H1 (cell line): ENCODE measurements around the gene ENTREP3. TPM values are rescaled to one million over a fixed set of nuclear protein-coding genes. Genes with fewer than 3 reads are reported as not detected.

Experiments used
- CTCF ChIA-PET: fragments of 300-600 bp; sonication (Branson Sonifier 250); formaldehyde crosslinking; loops from one replicate; lab custom pipeline; 2021; ENCODE audit not compliant: partially characterized antibody; lab: Charles Lee
- POLR2A ChIA-PET: fragments of 300-600 bp; sonication (Branson Sonifier 250); formaldehyde crosslinking; loops from one replicate; lab custom pipeline; 2021; ENCODE audit warnings: inconsistent platforms; ENCODE audit not compliant: partially characterized antibody; lab: Charles Lee
- DNase-seq, 2 experiments: peaks; one replicate each; pipeline versions ENCODE4 v3.0.0 to v3.0.0-alpha.2; 2010 to 2022; ENCODE audit warnings: low spot score in 2 of 2, low read depth in 1 of 2, mixed read lengths in 1 of 2
- FAIRE-seq: peaks from 2 replicates; lab custom pipeline; 2011; peaks lifted over from hg19 to GRCh38; lab: Jason Lieb, UNC
- H2AFZ ChIP-seq: 2 replicates; pipeline ENCODE4 v1.8.1; 2012; ENCODE audit warnings: low read length, inconsistent platforms
- H2AK5ac ChIP-seq: 2 replicates; pipeline ENCODE4 v1.6.1; 2013; ENCODE audit warnings: low read depth, low read length
- H2BK120ac ChIP-seq: replicated peaks from 2 replicates; pipeline ENCODE3; 2013; ENCODE audit warnings: low read depth, low read length, inconsistent platforms
- H2BK12ac ChIP-seq: 2 replicates; pipeline ENCODE4 v1.6.1; 2013; ENCODE audit warnings: low read depth, low read length
- H2BK15ac ChIP-seq: 2 replicates; pipeline ENCODE4 v1.6.1; 2013; ENCODE audit warnings: low read length
- H2BK20ac ChIP-seq: 2 replicates; pipeline ENCODE4 v1.6.1; 2013; ENCODE audit warnings: low read length
- H2BK5ac ChIP-seq: 2 replicates; pipeline ENCODE4 v1.6.1; 2013; ENCODE audit warnings: low read depth, low read length
- H3K14ac ChIP-seq: 2 replicates; pipeline ENCODE4 v1.6.1; 2013; ENCODE audit warnings: inconsistent platforms; ENCODE audit not compliant: insufficient read length
- H3K18ac ChIP-seq: 2 replicates; pipeline ENCODE4 v1.6.1; 2013; ENCODE audit warnings: low read length; ENCODE audit errors: extremely low read depth
- H3K23ac ChIP-seq: 2 replicates; pipeline ENCODE4 v1.6.1; 2013; ENCODE audit warnings: inconsistent platforms; ENCODE audit not compliant: insufficient read length
- H3K23me2 ChIP-seq: 2 replicates; pipeline ENCODE4 v1.6.1; 2013; ENCODE audit warnings: low read depth, low read length
- H3K27ac ChIP-seq: 2 replicates; pipeline ENCODE4 v1.6.1; 2011; ENCODE audit warnings: low read depth, low read length, inconsistent platforms
- H3K27me3 ChIP-seq, 4 experiments: replicated peaks in 1 of 4; 1 replicate in 1 of 4; 2 replicates in 3 of 4; pipeline versions ENCODE4 v1.6.1 to v1.8.1; 2011 to 2013; ENCODE audit warnings: low read length in 3 of 4, mild to moderate bottlenecking in 3 of 4, inconsistent platforms in 2 of 4, mixed read lengths in 2 of 4, moderate library complexity in 1 of 4; ENCODE audit not compliant: control insufficient read depth in 3 of 4, insufficient read depth in 3 of 4; ENCODE audit errors: extremely low read depth in 1 of 4
- H3K36me3 ChIP-seq, 4 experiments: 2 replicates each; pipeline versions ENCODE4 v1.6.1 to v1.8.1; 2011 to 2013; ENCODE audit warnings: mild to moderate bottlenecking in 4 of 4, low read length in 3 of 4, moderate library complexity in 2 of 4, control low read depth in 1 of 4, inconsistent platforms in 1 of 4; ENCODE audit not compliant: insufficient read depth in 4 of 4, control insufficient read depth in 2 of 4
- H3K4ac ChIP-seq: replicated peaks from 2 replicates; pipeline ENCODE3; 2013; ENCODE audit warnings: low read length, low read depth, mixed read lengths, inconsistent platforms; ENCODE audit not compliant: insufficient read length
- H3K4me1 ChIP-seq, 4 experiments: replicated peaks in 1 of 4; 1 replicate in 1 of 4; 2 replicates in 3 of 4; pipeline versions ENCODE4 v1.6.1 to v1.8.1; 2011 to 2013; ENCODE audit warnings: low read length in 3 of 4, inconsistent platforms in 2 of 4, mixed read lengths in 1 of 4; ENCODE audit not compliant: insufficient read depth in 4 of 4, control insufficient read depth in 3 of 4
- H3K4me2 ChIP-seq, 2 experiments: 2 replicates each; pipeline versions ENCODE4 v1.6.1 to v1.8.1; 2011 to 2013; ENCODE audit warnings: low read depth in 2 of 2, low read length in 2 of 2, control low read depth in 1 of 2, inconsistent platforms in 1 of 2, mild to moderate bottlenecking in 1 of 2; ENCODE audit not compliant: insufficient read depth in 1 of 2
- H3K4me3 ChIP-seq, 4 experiments: fragments of 200-600, 300-600 bp in 1 of 4; sonication (generic), shearing (Covaris generic), sonication (Bioruptor Twin) in 1 of 4; 2 replicates each; pipeline versions ENCODE4 v1.5.1 to v1.8.1; 2011 to 2016; ENCODE audit warnings: low read length in 4 of 4, low read depth in 3 of 4, control low read depth in 2 of 4, inconsistent platforms in 2 of 4, mild to moderate bottlenecking in 2 of 4, mixed read lengths in 1 of 4, moderate library complexity in 1 of 4; ENCODE audit not compliant: insufficient read depth in 2 of 4; ENCODE audit errors: extremely low read depth in 1 of 4
- H3K56ac ChIP-seq: replicated peaks from 2 replicates; pipeline ENCODE3; 2013; ENCODE audit warnings: low read depth, mild to moderate bottlenecking, mixed read lengths, low read length, inconsistent platforms; ENCODE audit not compliant: insufficient read length
- H3K79me1 ChIP-seq: 2 replicates; pipeline ENCODE4 v1.6.1; 2013; ENCODE audit warnings: low read depth, low read length, control low read depth
- H3K79me2 ChIP-seq, 2 experiments: 2 replicates each; pipeline versions ENCODE4 v1.6.1 to v1.8.1; 2012 to 2013; ENCODE audit warnings: low read length in 2 of 2, mild to moderate bottlenecking in 2 of 2, inconsistent platforms in 1 of 2; ENCODE audit not compliant: insufficient read depth in 2 of 2, control insufficient read depth in 1 of 2
- H3K9ac ChIP-seq, 4 experiments: replicated peaks in 1 of 4; 1 replicate in 1 of 4; 2 replicates in 3 of 4; pipeline versions ENCODE4 v1.6.1 to v1.8.1; 2011 to 2013; ENCODE audit warnings: low read depth in 3 of 4, low read length in 3 of 4, control low read depth in 2 of 4, mild to moderate bottlenecking in 2 of 4, moderate library complexity in 2 of 4, inconsistent platforms in 1 of 4; ENCODE audit errors: extremely low read depth in 1 of 4
- H3K9me3 ChIP-seq, 2 experiments: 2 replicates each; pipeline versions ENCODE4 v1.6.1 to v1.8.1; 2012 to 2013; ENCODE audit warnings: mild to moderate bottlenecking in 2 of 2, moderate library complexity in 2 of 2, control low read depth in 1 of 2, inconsistent platforms in 1 of 2, low read depth in 1 of 2, low read length in 1 of 2, mixed read lengths in 1 of 2; ENCODE audit not compliant: insufficient read depth in 2 of 2
- H4K20me1 ChIP-seq, 2 experiments: replicated peaks in 1 of 2; 2 replicates each; pipeline versions ENCODE3 to v1.8.1; 2011 to 2013; ENCODE audit warnings: inconsistent platforms in 2 of 2, low read length in 2 of 2, mild to moderate bottlenecking in 1 of 2; ENCODE audit not compliant: insufficient read depth in 2 of 2, control insufficient read depth in 1 of 2
- H4K5ac ChIP-seq: 2 replicates; pipeline ENCODE4 v1.6.1; 2013; ENCODE audit warnings: low read length, low read depth, mixed read lengths, inconsistent platforms; ENCODE audit not compliant: insufficient read length
- H4K8ac ChIP-seq: 2 replicates; pipeline ENCODE4 v1.8.0; 2013; ENCODE audit warnings: mild to moderate bottlenecking, moderate library complexity, low read length, inconsistent platforms; ENCODE audit not compliant: insufficient read depth; ENCODE audit errors: extremely low read depth
- H4K91ac ChIP-seq: replicated peaks from 2 replicates; pipeline ENCODE3; 2013; ENCODE audit warnings: low read length, mixed read lengths, inconsistent platforms; ENCODE audit not compliant: insufficient read length
- ATF3 ChIP-seq: IDR thresholded peaks from 2 replicates; pipeline ENCODE4 v1.6.1; 2011; ENCODE audit warnings: low read depth, mild to moderate bottlenecking, low read length; ENCODE audit not compliant: insufficient read depth
- CBX8 ChIP-seq: fragments of 300-800, 300-1000 bp; sonication (generic); IDR thresholded peaks from 2 replicates; pipeline ENCODE4 v1.7.1; 2016; ENCODE audit warnings: low read depth, low read length, borderline replicate concordance
- CEBPB ChIP-seq: IDR thresholded peaks from 2 replicates; pipeline ENCODE4 v1.6.1; 2012; ENCODE audit warnings: low read depth, low read length
- CHD1 ChIP-seq: IDR thresholded peaks from 2 replicates; pipeline ENCODE4 v1.6.1; 2012; ENCODE audit warnings: low read depth, low read length, improper control_type of control experiment
- EGR1 ChIP-seq: IDR thresholded peaks from 2 replicates; pipeline ENCODE4 v1.6.1; 2011; ENCODE audit warnings: low read depth, low read length, borderline replicate concordance
- GTF2F1 ChIP-seq: IDR thresholded peaks from 2 replicates; pipeline ENCODE4 v1.6.1; 2012; ENCODE audit warnings: low read depth, low read length, improper control_type of control experiment, borderline replicate concordance
- HDAC6 ChIP-seq: IDR thresholded peaks from one replicate; pipeline ENCODE4 v1.7.1; 2012; ENCODE audit warnings: low read depth, mild to moderate bottlenecking, inconsistent platforms, low read length, moderate library complexity
- MAFK ChIP-seq: IDR thresholded peaks from 2 replicates; pipeline ENCODE4 v1.6.1; 2012; ENCODE audit warnings: low read depth, mild to moderate bottlenecking, improper control_type of control experiment, low read length
- POLR2AphosphoS5 ChIP-seq: IDR thresholded peaks from 2 replicates; pipeline ENCODE4 v1.6.1; 2011; ENCODE audit warnings: low read depth, low read length
- RBBP5 ChIP-seq: IDR thresholded peaks from 2 replicates; pipeline ENCODE4 v1.7.1; 2012; ENCODE audit warnings: low read depth, mild to moderate bottlenecking, inconsistent platforms, low read length, moderate library complexity, borderline replicate concordance
- TEAD4 ChIP-seq: IDR thresholded peaks from 2 replicates; pipeline ENCODE4 v1.6.1; 2012; ENCODE audit warnings: low read depth, low read length, inconsistent platforms, mixed read lengths
- YY1 ChIP-seq: IDR thresholded peaks from 2 replicates; pipeline ENCODE4 v1.6.1; 2011; ENCODE audit warnings: low read depth, mild to moderate bottlenecking, low read length
- WGBS, 2 experiments: shearing (Covaris generic) in 1 of 2; methylation state at CpG; one replicate each; pipeline versions ENCODE4 v1.1.6 to v1.1.7; 2013 to 2015; ENCODE audit warnings: low lambda C conversion rate in 2 of 2, mixed read lengths in 2 of 2, inconsistent platforms in 1 of 2, low coverage in 1 of 2, missing lambda C conversion rate in 1 of 2; ENCODE audit not compliant: insufficient replicate concordance in 2 of 2, insufficient coverage in 1 of 2, insufficient read length in 1 of 2; ENCODE audit errors: extremely low coverage in 1 of 2, missing lambda C conversion rate in 1 of 2; 5-methylcytosine and 5-hydroxymethylcytosine counted together
- polyA plus RNA-seq, 7 experiments: library from polyadenylated mRNA; depleted of rRNA in 3 of 7; stranded (reverse) in 5 of 7; unstranded in 2 of 7; fragments of >200 nt in 5 of 7; fragments of 200-250 nt in 2 of 7; gene quantifications; 1 replicate in 5 of 7; 2 replicates in 1 of 7; 4 replicates in 1 of 7; pipeline versions ENCODE4 v1.2.1 to v1.2.3, GENCODE V29; 2011 to 2013; ENCODE audit warnings: missing spikeins in 2 of 7, mixed read lengths in 2 of 7
- total RNA-seq: library from RNA; stranded (reverse); fragmentation: NEBNext Ultra II Directional; extraction: Animal tissue kit (Norgen Biotek cat#: 25700); gene quantifications from 2 replicates; pipeline ENCODE4 v1.2.1, GENCODE V29; 2021

Gene ENTREP3
- total and polyA plus RNA-seq, 2 of the 8 experiments (the other 6 are each of a cell fraction or from before 2014, with no cell fraction given) = 22.8 to 52.2 TPM

- peak overlapping the region in 1 of 4 experiments; percentile 58; a peak in 1 of 7 replicates for H3K9ac ChIP-seq
- TF ChIP-seq CBX8 (no peak), POLR2AphosphoS5 (no peak), MAFK (0 out of 2 replicates have a peak, but pooled peaks have one; percentile 3), EGR1 (no peak), TEAD4 (0 out of 2 replicates have a peak, but pooled peaks have one; percentile 53), CHD1 (no peak), HDAC6 (no peak), CEBPB (peak; percentile 92), GTF2F1 (no peak), ATF3 (peak; percentile 99), RBBP5 (no peak), YY1 (peak; percentile 99)
These were observed 14.1 kb downstream of the ENTREP3 start for GRCh38 chr1:155241069-155241679.

More at GRCh38 chr1:155241069-155241679, 14.1 kb downstream of the ENTREP3 start:
- H3K27me3 ChIP-seq = peaks cover 0 to 10% (median 2%) of the 10 kb centered on the region in 4 experiments; a peak in 2 of 7 replicates
- ChIA-PET CTCF (interaction anchor here (1.0 to 4.4 kb wide), 6 partner anchors 9 to 67 kb away, joined by 3 to 52 read pairs (median 4); partner anchors contain the start of gene FDPS), POLR2A (interaction anchor here (0.6 to 2.5 kb wide), 10 partner anchors 9 to 80 kb away, joined by 3 to 13 read pairs (median 5); partner anchors contain the start of genes MTX1, SCAMP3 and THBS3)
- no peak overlapping the region for H2BK20ac ChIP-seq
- no peak overlapping the region for H2BK120ac ChIP-seq
- H2AK5ac ChIP-seq = no peak overlapping the region
- no peak overlapping the region for H3K27ac ChIP-seq
- H3K4ac ChIP-seq = no peak overlapping the region
- no peak overlapping the region for H3K18ac ChIP-seq
- H3K79me1 ChIP-seq = no peaks in the 10 kb centered on the region
- WGBS, 2 experiments = 21% methylated on average over 4 of the region's 4 CpGs; no CpG with 5 or more reads in 1 of the 2 experiments
- no peak overlapping the region for H3K14ac ChIP-seq
- H3K79me2 ChIP-seq = no peaks in the 10 kb centered on the region
- FAIRE-seq = peak; percentile 66
- H2BK5ac ChIP-seq = no peak overlapping the region
- peaks cover 5% of the 10 kb centered on the region; the same call in 1 of the 2 replicates for H3K23me2 ChIP-seq
- H3K56ac ChIP-seq = no peak overlapping the region
- H3K4me1 ChIP-seq = peaks cover 0 to 4% (median 1%) of the 10 kb centered on the region in 4 experiments; a peak in 2 of 7 replicates
- peak overlapping the region; percentile 27 to 60 (median 38); a peak in 5 of 8 replicates for H3K4me3 ChIP-seq
- H3K36me3 ChIP-seq = no peaks in the 10 kb centered on the region; a peak in 1 of 8 replicates
- no peak overlapping the region for H2BK12ac ChIP-seq
- H2AFZ ChIP-seq = 0 out of 2 replicates have a peak overlapping the region, but pooled peaks have one; percentile 3
- H4K8ac ChIP-seq = no peak overlapping the region
- H3K4me2 ChIP-seq = peak overlapping the region; percentile 48 to 60
- H4K91ac ChIP-seq = no peak overlapping the region
- no peaks in the 10 kb centered on the region for H4K20me1 ChIP-seq
- H3K23ac ChIP-seq = no peak overlapping the region
- peak in 1 of 2 experiments; percentile 60 for DNase-seq
- no peak overlapping the region for H2BK15ac ChIP-seq
- no peak overlapping the region for H4K5ac ChIP-seq
- H3K9me3 ChIP-seq = no peaks in the 10 kb centered on the region
